GM18520 (cell line): Measurements from ENCODE around the gene CENPQ.

Experiments
- ATAC-seq: cut with Tn5 transposase; IDR thresholded peaks from one replicate; pipeline ENCODE4 v1.9.1; 2021; ENCODE audit not compliant: unreplicated experiment

CENPQ gene

DNA sequence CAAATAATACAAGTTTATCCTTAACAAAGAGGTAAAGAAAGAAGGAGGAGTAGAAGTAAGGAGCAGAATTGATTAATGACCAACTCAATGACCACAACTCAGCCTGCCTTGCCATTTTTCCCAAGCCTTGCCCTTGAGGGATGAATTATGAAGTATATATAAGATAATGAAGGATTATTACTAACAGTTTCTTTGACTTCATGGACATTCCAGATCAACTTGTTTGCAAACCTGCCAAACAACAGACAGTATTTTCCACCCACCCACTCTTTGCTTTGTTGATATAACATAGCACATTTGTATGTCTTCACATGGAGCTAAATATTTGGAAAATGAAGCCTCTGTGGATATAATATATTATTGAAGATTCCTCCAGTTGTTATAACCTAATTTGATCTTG is 77.4 kb downstream of the CENPQ start:
- ATAC-seq, result no peak

- no peak for ATAC-seq
Observed at GRCh38 chr6:49541210-49541724, 78.1 kb downstream of the CENPQ start.

GRCh38 chr6:49541936-49542335 is 78.8 kb downstream of the CENPQ start:
- no peak for ATAC-seq
